ENCODE measurements around the gene BSPH1.
"Not testable (repeated sequence)": the region's sequence is repeated elsewhere in the genome, so short reads cannot be mapped to it uniquely, and the experiment has no call there.

BSPH1 gene, protein sequence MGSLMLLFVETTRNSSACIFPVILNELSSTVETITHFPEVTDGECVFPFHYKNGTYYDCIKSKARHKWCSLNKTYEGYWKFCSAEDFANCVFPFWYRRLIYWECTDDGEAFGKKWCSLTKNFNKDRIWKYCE

DNA sequence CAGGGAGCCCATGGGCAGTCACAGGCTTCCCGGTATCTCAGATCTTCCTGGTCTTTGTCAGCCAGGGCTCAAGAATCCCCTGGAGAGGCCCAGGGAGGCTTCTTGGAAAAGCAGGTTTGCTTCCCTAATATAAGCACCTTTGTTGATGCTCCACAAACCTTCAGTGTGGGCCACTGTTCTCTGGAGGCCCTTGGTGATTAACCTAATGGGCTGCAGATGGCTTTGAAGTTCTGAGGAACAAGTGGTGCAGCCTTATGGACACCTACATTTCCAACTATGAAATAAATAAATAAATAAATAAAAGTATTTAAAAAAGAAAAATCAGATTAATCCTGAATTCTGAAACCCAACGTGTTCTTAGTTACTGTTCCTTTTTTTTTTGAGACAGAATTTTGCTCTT is at the start of gene BSPH1:
TSS of gene BSPH1 (minus strand) at position 101 of the 400 bp plus-strand sequence. CDS start at position 12, 89 bp downstream.
- DNase-seq = no peak

- no peak for DNase-seq
Observed at GRCh38 chr19:48036765-48037164, 44.8 kb upstream of the BSPH1 start.

- DNase-seq = no peak
Observed at GRCh38 chr19:48033604-48034003, 41.6 kb upstream of the BSPH1 start.

GRCh38 chr19:48030073-48030472 is 38.1 kb upstream of the BSPH1 start:
- no peak for DNase-seq

DNA sequence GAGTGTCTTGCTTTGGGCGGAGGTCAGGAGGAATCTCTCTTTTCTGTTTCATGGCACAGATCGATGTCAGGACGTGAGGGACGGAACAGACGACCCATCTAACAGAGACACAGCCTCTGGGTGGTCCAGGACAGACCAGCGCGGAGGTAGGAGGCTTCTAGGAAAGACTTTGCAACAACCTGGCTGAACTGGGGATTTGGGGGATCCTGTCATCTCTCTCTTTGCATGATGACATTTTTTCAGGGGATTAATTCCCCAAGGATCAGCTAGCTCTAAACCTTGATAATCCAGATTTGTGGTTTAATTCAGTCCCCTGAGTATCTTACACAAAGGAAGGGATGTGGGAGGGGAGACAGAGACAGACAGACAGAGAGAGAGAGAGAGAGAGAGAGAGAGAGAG is 37.5 kb upstream of the BSPH1 start:
- DNase-seq = no peak

GRCh38 chr19:48025480-48025879 is 33.5 kb upstream of the BSPH1 start:
- no peak for DNase-seq

GRCh38 chr19:48023518-48023917 is 31.5 kb upstream of the BSPH1 start:
- DNase-seq = no peak

- no peak for DNase-seq
Observed at GRCh38 chr19:48023011-48023410, 31.0 kb upstream of the BSPH1 start.

GRCh38 chr19:48020686-48021085 is 28.7 kb upstream of the BSPH1 start:
- DNase-seq = no peak

DNA sequence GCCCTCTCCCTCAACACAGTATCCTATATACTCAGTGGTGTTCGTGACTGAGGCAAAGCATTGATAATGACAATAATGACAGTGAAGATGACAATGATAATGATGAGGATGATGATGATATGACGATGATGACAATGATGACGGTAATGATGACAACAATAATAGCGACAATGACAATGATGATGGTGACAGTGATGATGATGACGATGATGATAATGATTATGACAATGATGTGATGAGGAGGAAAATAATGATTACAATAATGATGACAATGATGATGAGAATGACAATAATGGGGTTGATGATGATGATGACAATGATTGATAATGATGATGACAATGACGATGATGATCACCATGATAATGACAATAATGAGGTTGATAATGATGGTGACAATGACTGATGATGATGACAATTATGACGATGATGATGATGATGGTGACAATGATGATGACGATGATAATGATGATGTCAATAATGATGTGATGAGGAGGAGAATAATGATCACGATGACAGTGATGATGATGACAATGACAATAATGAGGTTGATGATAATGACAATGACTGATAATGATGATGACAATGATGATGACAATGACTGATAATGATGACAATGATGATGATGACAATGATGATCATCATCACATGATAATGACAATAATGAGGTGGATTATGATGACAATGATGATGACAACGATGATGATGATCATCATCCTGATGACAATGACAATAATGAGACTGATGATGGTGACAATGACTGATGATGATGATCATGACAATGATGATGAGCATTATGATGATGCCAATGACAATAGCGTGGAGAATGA is 19.2 kb upstream of the BSPH1 start:
- DNase-seq = no peak

DNA sequence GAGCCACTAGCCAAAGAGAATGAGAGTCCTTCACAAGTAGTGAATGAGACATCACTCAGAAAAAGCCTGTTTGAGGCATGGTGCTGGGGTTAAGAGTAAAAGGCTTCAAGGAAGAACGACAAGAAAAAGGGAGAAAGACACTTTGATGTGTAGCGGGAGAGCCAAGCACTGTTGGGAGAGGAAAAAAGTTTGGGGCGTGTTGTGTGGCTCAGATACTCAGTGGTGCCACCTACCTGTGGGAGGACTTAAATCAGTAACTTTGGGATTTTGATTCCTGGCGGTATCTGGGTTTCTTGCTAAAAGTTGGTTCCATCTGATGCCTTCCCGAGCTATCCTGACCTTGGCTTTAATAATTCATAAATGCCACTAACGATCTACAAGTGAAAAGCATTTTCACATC is 14.8 kb upstream of the BSPH1 start:
- DNase-seq = no peak

GRCh38 chr19:48004236-48004635 is 12.3 kb upstream of the BSPH1 start:
- DNase-seq = no peak

DNA sequence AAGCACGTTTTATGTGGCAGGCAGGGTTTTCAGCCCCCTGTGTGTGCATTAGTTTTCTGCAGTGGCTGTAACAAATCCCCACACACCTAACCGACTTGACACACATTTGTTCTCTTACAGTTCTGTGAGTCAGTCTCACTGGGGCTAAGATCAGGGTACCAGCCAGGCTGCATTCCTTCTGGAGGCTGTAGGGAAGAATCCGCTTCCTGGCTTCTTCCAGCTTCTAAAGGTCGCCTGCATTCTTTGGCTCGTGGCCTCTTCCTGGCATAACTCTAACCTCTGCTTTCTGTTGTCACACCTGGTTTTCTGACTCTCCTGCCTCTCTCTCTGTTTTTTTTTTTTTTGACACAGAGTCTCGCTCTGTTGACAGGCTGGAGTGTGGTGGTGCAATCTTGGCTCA is 8.9 kb upstream of the BSPH1 start:
- no peak for DNase-seq

- DNase-seq = no peak
Observed at GRCh38 chr19:47998800-47999199, 6.8 kb upstream of the BSPH1 start.

- no peak for DNase-seq
Observed at GRCh38 chr19:47996230-47996727, 4.3 kb upstream of the BSPH1 start.

DNA sequence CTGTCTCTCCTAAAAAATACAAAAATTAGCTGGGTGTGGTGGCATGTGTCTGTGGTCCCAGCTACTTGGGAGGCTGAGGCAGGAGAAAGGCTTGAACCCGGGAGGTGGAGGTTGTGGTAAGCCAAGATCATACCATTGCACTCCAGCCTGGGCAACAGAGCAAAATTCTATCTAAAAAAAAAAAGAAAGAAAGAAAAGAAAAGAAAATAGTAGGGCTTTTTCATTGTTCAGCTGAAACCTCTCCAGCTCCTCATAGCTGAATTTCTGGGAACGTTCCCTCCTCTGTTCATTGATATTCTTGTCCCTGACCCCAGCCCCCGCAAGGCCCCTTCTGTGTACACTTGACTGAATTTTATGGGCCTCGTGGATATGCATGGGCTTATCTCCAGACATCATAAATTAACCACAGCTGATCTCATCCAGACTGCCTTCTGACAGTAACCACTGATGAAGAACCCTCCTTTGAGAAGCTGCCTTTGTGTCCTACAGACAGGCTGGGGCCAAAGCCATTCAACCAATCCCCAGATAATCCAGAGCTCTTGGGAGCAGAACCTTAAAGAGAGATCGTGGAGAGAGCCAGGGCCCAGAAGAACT is 2.3 kb upstream of the BSPH1 start, which contains the start of gene ELSPBP1:
TSS of gene ELSPBP1 (plus strand) at position 424 of the 594 bp plus-strand sequence. CDS start 14,036 bp downstream, outside the sequence.
- DNase-seq = no peak

DNA sequence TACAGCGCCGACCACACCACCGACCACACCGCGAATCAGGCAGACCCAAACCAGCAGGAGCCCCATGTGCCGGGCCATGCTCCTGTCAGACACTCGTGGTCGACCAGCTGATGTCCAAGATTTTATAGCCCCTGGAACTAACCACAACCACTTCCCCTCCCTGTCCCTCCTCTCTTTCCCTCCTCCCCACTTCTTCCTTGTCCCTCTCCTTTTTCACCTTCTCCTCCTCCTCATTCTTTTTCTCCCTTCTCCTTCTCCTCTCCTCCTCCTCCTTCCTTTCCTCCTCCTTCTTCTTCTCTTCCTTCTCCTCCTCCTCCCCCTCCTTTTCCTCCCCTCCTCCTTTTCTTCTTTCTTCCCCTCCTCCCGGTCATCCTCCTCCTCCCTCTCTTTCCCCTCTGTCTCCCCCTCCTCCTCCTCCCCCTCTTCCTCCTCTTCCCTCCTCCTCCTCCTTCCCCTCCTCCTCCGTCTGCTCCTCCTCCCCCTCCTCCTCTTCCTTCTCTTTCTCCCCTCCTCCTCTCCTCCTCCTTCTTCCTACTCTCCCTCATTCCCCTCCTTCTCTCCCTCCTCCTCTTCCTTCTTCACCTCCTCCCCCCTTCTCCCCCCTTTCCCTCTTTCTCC is 670 bp downstream of the BSPH1 start:
- no peak for DNase-seq

GRCh38 chr19:47973529-47973928 is 18.4 kb downstream of the BSPH1 start:
- no peak for DNase-seq

DNA sequence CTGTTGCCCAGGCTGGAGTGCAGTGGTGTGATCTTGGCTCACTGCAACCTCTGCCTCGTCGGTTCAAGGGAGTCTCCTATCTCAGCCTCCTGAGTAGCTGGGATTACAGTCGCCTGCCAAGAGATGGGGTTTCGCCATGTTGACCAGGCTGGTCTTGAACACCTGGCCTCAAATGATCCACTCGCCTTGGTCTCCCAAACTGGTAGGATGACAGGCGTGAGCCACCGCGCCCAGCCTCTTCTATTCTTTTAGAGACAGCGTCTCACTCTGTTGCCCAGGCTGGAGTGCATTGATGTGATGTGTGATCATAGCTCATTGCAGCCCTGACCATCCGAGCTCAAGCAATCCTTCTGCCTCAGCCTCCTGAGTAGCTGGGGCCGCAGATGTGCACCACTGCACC is 36.0 kb downstream of the BSPH1 start:
- DNase-seq = not testable (repeated sequence)

GRCh38 chr19:47952132-47952531 is 39.8 kb downstream of the BSPH1 start:
- DNase-seq = not testable (repeated sequence)

- DNase-seq = not testable (repeated sequence)
Observed at GRCh38 chr19:47949852-47950521, 42.0 kb downstream of the BSPH1 start.

DNA sequence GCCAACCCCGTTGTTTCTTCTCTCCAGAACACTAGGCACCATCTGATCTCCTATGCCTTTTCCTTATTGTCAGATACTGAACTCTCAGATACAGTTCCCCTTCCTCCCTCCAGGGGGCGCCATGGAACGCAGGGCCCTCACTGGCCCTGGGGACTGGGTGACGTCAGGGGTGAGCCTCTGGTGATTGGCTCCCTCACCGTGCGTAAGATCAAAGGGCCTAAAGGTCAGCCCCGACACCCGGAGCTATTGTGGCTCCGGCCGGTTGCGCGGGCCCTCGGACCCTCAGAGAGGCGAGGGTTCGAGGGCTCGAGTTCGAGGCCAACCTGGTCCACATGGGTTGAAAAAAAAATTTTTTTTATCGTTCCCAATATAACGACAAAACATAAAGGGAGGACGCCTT is 63.4 kb downstream of the BSPH1 start:
- not testable (repeated sequence) for DNase-seq

DNA sequence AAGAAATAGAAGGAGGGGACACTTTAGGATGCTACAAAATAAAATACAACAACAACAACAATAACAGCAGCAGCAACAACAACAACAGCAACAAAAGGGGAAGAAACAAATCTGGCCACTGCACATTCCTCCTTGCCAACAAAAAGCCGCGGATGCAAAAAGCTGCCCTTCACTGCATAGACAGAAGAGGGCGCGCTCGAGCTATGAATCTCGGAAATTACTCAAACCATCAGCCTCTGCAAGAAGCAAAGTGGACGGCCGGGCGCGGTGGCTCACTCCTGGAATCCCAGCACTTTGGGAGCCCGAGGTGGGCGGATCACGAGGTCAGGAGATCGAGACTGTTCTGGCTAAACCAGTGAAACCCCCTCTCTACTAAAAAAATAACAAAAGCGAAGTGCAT is 71.9 kb downstream of the BSPH1 start:
- DNase-seq = not testable (repeated sequence)
